GM18502 (cell line): Measurements from ENCODE around the gene SINHCAF.
"Not testable (repeated sequence)": the region's sequence is repeated elsewhere in the genome, so short reads cannot be mapped to it uniquely, and the experiment has no call there.

ENCODE experiments used
- ATAC-seq: cut with Tn5 transposase; IDR thresholded peaks from one replicate; pipeline ENCODE4 v1.9.1; 2021; ENCODE audit warnings: mild to moderate bottlenecking; ENCODE audit not compliant: unreplicated experiment, poor library complexity

SINHCAF gene

DNA sequence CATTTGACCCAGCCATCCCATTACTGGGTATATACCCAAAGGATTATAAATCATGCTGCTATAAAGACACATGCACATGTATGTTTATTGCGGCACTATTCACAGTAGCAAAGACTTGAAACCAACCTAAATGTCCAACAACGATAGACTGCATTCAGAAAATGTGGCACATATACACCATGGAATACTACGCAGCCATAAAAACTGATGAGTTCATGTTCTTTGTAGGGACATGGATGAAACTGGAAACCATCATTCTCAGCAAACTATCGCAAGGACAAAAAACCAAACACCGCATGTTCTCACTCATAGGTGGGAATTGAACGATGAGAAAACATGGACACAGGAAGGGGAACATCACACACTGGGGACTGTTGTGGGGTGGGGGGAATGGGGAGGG lies 52.2 kb downstream of the SINHCAF start:
- not testable (repeated sequence) for ATAC-seq

GRCh38 chr12:31272607-31273225 lies 53.2 kb downstream of the SINHCAF start:
- ATAC-seq, result no peak

DNA sequence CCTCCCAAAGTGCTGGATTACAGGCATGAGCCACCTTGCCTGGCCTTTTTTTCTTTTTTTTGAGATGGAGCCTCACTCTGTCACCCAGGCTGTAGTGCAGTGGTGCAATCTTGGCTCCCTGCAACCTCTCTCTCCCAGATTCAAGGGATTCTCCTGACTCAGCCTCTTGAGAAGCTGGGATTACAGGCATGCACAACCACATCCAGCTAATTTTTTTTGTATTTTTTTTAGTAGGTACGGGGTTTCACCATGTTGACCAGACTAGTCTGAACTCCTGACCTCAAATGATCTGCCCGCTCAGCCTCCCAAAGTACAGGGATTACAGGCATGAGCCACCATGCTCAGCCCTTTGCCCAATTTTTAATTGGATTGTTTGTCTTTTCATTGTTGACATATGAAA lies 58.0 kb downstream of the SINHCAF start:
- ATAC-seq, result no peak

DNA sequence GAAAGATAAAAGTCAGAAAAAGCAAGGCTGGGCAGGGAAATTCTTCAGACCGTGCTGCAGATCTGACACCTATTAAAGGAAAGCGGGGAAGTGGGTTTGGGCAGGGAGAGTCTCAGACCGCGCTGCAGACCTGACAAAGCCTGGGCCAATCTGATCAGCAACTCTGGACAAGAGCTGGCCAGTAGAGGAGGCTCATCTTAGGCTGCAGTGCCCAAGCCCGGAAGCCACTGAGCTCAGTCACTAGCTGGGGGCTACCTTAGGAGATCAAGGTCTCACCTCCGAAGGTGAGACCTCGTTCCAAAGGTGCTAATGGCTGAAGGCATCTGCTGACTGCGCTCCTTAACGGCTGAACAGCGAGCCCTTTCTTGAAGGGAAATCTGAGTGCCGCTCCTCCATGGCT lies 60.2 kb downstream of the SINHCAF start:
- ATAC-seq, result no peak

DNA sequence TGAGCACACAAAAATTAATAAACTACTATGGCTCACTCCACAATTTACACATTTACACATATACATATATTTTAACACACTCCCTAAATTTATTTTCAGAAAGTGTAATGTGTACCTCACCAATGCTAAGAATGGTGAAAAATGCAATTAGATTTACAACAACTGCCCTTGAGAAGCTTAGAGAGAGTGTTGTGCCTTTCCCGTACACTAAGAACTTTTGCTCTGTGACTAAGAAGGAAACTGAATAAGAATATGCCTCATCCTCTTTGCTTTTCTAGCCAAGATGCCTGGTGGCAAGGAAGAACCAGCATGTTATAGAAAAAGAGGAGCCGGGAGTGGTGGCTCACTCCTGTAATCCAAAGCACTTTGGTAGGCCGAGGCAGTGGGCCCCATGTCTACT lies 62.3 kb downstream of the SINHCAF start:
- no peak for ATAC-seq

DNA sequence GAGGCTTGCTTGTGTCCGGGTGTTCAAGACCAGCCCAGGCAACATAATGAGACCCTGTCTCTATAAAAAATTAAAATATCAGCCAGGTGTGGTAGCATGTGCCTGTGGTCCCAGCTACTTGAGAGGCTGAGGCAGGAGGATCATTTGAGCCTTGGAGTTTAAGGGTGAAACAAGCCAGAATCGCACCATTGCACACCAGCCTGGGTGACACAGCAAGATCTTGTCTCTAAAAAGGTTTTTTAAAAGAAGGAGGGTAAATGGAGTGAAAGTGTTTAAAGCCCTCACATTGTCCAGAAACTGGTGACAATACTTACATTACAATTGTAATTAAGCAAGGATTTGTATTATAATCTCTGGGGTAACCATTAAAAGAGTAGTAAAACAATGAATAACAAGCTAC lies 64.2 kb downstream of the SINHCAF start:
- ATAC-seq, result no peak

DNA sequence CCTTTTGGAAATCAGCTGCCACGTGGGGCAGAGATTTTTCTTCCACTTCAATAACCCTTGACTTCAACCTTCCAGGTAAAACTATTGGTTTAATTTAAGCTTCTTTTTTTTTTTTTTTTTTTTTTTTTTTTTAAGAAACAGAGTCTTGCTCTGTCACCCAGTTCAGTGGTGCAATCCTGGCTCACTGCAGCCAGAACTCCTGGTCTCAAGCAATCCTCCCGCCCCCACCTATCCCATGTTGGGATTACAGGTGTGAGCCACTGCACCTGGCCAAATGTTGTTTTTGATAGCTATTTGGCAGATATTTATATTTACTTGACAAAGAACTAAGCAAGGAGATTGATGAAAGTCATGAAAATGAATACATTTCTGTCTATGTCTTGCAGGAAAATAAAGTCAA lies 65.1 kb downstream of the SINHCAF start:
- ATAC-seq, result no peak

DNA sequence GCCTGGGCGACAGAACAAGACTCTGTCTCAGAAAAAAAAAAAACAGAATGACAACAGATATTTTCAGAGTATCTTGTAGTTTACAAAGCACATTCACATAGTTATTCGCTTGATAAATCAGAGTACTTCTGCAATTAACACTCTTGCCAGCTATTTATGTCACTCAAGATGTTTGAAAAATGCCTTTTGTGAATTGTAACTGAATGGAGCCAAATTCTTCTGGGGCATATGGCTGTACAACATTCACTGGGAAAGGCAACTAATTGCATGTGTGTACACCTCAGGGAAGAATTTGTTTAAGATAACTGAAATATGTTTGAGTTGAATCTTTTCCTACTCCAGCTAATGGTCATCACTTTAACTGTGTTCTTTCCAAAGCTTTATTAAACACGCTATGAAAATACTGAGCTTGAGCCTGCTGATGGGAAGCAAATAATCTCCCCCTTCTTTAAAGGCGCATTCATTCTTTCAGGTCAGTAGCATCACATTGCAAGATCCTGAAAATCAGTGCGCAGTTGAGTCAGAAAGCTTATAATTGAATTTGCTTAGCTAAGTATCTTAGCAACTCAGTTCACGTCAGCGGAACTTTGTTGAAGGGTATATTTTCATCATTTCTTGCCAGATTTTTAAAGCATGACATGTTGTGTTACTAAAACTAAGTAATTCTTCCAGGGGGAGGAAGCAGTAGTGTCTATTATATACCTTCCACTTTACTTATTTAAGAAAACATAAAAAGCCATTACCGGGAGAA lies 66.6 kb downstream of the SINHCAF start:
- no peak for ATAC-seq

- no peak for ATAC-seq
Measured at GRCh38 chr12:31257784-31258183, 68.2 kb downstream of the SINHCAF start.

DNA sequence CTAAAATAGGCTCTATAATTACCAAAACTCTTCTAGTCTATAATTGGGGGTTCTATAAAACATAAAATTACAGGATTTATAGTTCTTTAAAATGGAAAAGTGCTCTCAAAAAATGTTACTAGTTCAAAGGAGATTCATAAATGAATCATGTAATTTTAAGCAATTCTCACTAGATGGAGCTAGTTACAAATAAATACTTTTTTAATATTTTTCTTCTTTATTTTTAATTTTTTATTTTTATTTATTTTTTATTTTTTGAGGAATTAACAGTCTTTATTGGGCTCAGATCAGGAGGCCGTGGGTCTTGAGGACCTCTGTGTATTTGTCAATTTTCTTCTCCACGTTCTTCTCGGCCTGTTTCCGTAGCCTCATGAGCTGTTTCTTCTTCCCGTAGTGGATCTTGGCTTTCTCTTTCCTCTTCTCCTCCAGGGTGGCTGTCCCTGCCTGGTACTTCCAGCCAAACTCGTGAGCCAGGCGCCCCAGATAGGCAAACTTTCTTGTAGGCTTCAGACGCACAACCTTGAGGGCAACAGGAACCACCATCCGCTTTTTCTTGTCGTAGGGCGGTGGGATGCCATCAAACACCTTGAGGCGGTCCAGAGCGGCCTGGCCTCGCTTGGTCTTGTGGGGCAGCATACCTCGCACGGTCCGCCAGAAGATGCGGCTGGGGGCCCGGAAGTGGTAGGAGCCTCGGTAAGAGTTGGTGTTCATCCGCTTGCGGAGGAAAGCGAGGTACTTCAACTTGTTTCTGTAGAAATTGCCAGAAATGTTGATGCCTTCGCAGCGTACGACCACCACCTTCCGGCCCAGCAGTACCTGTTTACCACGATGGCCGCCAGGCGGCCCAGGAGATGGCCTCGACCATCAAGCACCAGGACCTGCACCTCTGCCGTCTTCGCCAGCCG lies 74.0 kb downstream of the SINHCAF start:
- ATAC-seq, result not testable (repeated sequence)

GRCh38 chr12:31250179-31250578 lies 75.8 kb downstream of the SINHCAF start:
- ATAC-seq, result no peak

DNA sequence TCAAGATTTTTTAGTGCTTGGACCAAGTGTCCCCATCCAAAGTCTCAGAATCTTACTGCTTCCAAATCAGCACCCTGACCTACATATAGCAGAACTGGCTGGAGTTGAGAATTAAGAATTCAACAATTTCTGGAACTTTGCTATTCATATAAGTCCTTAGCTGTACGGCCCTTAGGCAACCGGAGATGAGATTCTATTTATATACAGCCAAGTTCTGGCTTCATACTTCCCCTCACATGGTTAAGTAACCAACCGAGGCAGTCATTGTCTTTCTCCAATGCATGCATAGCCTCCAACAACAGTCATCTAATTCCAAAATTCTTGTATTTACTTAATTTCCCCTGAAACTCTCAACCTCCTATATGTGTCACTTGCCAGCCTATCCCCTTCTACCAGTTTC lies 76.6 kb downstream of the SINHCAF start:
- ATAC-seq, result no peak

- ATAC-seq, result no peak
Measured at GRCh38 chr12:31248815-31249214, 77.1 kb downstream of the SINHCAF start.

GRCh38 chr12:31248337-31248736 lies 77.6 kb downstream of the SINHCAF start:
- ATAC-seq, result no peak

- no peak for ATAC-seq
Measured at GRCh38 chr12:31246470-31246850, 79.5 kb downstream of the SINHCAF start.

GRCh38 chr12:31245822-31246469 lies 80.0 kb downstream of the SINHCAF start:
- no peak for ATAC-seq

- not testable (repeated sequence) for ATAC-seq
Measured at GRCh38 chr12:31242418-31242817, 83.5 kb downstream of the SINHCAF start.

DNA sequence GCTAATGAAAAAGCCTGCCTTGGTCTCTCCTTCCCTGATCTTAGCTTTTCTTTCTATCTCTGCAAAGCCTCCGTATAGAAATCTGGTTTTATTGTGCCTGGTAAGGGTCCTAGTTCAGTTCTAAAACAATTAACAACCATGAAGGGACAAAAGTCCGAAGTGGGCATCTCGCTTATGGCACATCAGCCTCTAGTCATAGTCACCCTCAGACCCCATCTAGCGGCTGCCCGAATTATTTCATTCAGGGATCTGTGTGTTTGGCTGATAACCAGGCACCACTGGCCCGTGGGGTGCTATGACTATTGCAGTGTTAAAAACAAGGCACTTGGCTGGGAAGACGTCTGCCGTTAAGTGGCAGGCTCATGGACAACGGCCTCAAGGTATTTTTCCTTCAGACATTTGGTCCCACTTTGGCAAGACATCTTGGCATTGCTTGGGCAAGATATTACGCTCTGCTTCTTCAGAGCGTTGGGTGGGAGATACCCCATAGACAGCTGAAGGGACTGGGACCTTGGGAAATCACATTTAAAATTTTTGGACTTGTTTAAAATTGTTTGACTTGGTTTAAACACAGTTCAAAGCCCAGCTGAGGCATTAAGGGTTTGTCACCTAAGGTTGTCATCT lies 87.1 kb downstream of the SINHCAF start:
- peak; percentile 95 for ATAC-seq

GRCh38 chr12:31238333-31238732 lies 87.6 kb downstream of the SINHCAF start:
- peak; percentile 31 for ATAC-seq

DNA sequence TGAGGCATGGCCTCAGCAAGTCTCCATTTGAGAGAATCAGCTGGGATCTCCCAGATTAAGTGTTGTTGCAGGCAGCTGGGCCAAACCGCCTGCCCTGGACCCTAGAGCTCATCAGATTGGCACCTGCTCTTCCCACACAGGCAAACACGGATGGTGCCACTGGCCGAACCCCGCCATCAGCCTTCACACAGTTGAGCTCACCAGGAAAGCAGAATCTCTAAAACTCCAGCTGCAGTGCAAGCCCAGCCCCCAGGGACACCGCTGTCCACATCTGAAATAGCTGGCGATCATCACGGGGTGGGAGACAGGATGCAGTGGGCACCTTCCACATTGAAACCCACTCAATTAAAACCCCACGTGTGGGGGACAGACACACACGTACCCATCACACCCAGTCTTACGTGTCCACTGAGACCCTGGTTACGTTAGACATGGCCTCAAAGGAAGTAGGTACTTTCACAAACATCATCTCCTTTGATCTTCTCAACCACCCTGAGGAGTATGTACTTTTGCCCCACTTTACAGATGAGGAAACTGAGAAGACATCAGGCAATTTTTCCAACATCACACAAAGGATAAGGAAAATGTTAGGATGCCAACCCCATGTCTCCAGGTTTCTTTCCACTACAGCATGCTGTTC lies 88.8 kb downstream of the SINHCAF start:
- ATAC-seq, result no peak
